Activated CD4-positive, alpha-beta memory T cell treated with anti-CD3 and anti-CD28 coated beads for 36 hours (primary cell): ENCODE results near the gene DDX39A. TPM values are rescaled to one million over a fixed set of nuclear protein-coding genes. Genes with fewer than 3 reads are reported as not detected.

ENCODE experiments used
- CTCF ChIA-PET: fragments of 350-600 bp; sonication (Branson Sonifier 250); formaldehyde crosslinking; loops from one replicate; lab custom pipeline; 2021; ENCODE audit warnings: antibody characterized with exemption, inconsistent platforms; lab: Charles Lee
- POLR2A ChIA-PET: fragments of 350-600 bp; sonication (Branson Sonifier 250); formaldehyde crosslinking; loops from one replicate; lab custom pipeline; 2021; ENCODE audit warnings: antibody characterized with exemption; lab: Charles Lee
- DNase-seq: peaks from one replicate; pipeline ENCODE4 v3.0.0-alpha.2; 2020
- H3K27ac Mint-ChIP-seq: one replicate; pipeline ENCODE4 v1.8.0; 2021; ENCODE audit warnings: mixed read lengths
- H3K27me3 Mint-ChIP-seq: one replicate; pipeline ENCODE4 v1.8.0; 2021; ENCODE audit warnings: mixed read lengths
- H3K36me3 Mint-ChIP-seq: one replicate; pipeline ENCODE4 v1.8.0; 2021; ENCODE audit warnings: mixed read lengths
- H3K4me1 Mint-ChIP-seq: one replicate; pipeline ENCODE4 v1.8.0; 2021; ENCODE audit warnings: low read depth, mixed read lengths
- H3K4me3 Mint-ChIP-seq: one replicate; pipeline ENCODE4 v1.8.0; 2021; ENCODE audit warnings: mild to moderate bottlenecking, mixed read lengths
- H3K9me3 Mint-ChIP-seq: one replicate; pipeline ENCODE4 v1.8.0; 2021; ENCODE audit warnings: mixed read lengths
- intact Hi-C: fragments of 100-400 bp; cut with micrococcal nuclease; formaldehyde crosslinking; loops from one replicate; pipeline ENCODE4 v1.15.1; 2023
- total RNA-seq, 2 experiments: library from RNA; stranded (reverse); gene quantifications; one replicate each; pipeline ENCODE4 v1.2.3, GENCODE V29; 2021

Gene DDX39A
- total RNA-seq, 2 experiments from 2014 or later, result 200 to 204 TPM

DNA sequence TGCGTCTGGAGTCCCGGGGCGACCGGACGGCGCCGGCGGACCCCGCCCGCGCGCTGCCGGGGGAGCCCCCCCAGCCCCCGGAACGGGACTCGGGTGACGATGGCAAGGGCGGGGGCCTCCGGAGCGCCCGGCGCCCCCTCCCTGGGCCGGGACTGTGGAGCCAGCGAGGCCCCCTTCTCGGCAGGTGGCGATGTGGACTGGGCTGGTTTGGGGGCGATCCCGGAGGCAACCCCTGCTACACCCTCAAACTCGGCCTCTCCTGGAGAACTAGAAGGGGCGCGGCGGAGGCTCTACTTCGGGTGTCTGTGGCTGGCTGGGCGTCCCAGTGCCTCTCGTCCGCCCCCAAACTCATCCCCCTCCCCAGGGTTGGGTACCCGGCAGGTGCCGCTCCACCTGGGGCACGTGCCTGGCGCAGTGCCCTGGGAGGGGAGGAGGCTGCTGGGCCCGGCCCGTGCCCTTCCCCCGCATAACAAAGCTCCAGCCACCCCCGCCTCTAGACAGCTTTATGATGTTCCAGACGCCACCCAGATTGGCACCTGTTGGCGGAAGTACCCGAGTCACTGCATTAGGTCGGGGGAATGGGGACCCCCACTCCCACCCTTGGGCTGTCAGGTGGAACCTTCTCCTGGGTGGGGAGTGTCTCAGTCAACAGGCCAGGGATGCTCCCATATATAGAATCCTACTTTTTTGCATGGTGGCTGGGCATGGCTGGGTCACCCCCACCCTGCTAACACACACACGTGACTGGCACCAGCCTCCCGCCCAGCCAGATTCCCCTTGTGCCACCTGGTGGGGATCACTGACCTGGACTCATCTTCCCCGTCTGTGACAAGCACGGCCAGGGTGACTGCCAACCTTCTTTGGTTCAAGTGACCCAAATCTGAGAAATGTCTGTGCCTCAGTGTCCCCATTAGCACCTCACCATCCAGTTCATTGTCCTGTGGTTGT is 14.7 kb upstream of the DDX39A start:
- POLR2A ChIA-PET, result interaction anchor here (0.9 to 1.6 kb wide), 2 partner anchors 7 to 14 kb away, joined by 3 to 4 read pairs; partner anchors contain the start of gene DDX39A
- Mint-ChIP-seq H3K36me3 (peaks cover 2% of the 10 kb centered on the region), H3K27me3 (no peaks in the 10 kb centered on the region), H3K4me1 (peaks cover 37% of the 10 kb centered on the region), H3K27ac (peak overlapping the region; percentile 50), H3K4me3 (peak overlapping the region; percentile 71), H3K9me3 (no peaks in the 10 kb centered on the region)
- peak; percentile 57 for DNase-seq
- intact Hi-C loops, result loop anchor here (2.0 kb wide), 2 partner anchors 15 to 39 kb away; partner anchors contain the start of gene DDX39A
- CTCF ChIA-PET, result interaction anchor here (1.0 kb wide), 1 partner anchor 14 kb away, joined by 3 read pairs; no protein-coding TSS in a partner anchor

DNA sequence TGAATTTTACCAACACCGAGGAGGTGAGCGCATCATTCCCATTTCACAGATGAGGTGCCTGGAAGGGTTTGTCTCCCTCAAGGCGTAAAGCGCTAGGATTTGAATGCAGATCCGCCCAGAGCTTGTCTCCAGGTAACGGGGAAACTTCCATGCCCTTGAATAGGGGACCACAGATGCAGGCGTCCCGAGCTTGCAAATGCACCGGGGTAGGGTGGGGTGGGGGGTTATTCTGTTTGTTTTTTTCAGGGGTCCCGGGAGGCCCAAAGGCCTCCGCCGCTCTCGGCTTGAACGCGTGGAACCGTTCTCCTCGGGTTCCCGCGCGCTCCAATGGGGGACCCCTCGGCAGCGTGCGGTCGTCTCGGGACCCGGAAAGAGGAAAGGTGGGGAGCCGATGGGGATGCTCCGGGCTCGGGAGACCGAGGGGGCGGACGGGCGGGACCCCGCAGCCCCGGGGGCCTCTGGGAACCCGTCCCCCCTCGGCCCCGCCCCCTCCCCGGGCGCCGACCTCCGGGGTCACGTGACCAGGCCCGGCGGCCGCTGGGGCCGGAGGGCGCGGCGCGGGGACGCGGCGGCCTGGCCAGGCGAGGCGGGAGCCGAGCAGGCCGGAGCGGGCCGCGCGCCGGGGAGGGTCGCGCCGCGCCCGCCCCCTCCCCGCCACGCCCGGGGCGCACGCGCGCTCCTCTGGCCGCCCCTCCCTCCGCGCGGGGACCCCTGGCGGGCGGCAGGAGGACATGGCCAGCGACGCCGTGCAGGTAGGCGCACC is 13.8 kb upstream of the DDX39A start, which contains the start of gene PKN1:
Gene PKN1 (plus strand): TSS at position 516 of the 763 bp plus-strand sequence. CDS start 216 bp downstream, at position 732.
- Mint-ChIP-seq H3K27ac (peak within 1 kb of the TSS; percentile 74), H3K4me3 (peak within 1 kb of the TSS; percentile 76), H3K4me1 (peaks cover 32% of the 10 kb centered on the region), H3K27me3 (no peaks in the 10 kb centered on the region), H3K9me3 (no peaks in the 10 kb centered on the region), H3K36me3 (peaks cover 2% of the 10 kb centered on the region)
- intact Hi-C loops, result loop anchor here (1.0 to 2.0 kb wide), 3 partner anchors 7 to 46 kb away; no protein-coding TSS in a partner anchor
- POLR2A ChIA-PET, result interaction anchor here (1.1 to 1.6 kb wide), 4 partner anchors 8 to 51 kb away, joined by 3 to 4 read pairs (median 3); partner anchors contain the start of gene PTGER1
- CTCF ChIA-PET, result interaction anchor here (0.6 to 7.5 kb wide), 17 partner anchors 9 to 341 kb away, joined by 3 to 60 read pairs (median 5); partner anchors contain the start of genes ASF1B, DDX39A and PTGER1
- peak; percentile 66 for DNase-seq

DNA sequence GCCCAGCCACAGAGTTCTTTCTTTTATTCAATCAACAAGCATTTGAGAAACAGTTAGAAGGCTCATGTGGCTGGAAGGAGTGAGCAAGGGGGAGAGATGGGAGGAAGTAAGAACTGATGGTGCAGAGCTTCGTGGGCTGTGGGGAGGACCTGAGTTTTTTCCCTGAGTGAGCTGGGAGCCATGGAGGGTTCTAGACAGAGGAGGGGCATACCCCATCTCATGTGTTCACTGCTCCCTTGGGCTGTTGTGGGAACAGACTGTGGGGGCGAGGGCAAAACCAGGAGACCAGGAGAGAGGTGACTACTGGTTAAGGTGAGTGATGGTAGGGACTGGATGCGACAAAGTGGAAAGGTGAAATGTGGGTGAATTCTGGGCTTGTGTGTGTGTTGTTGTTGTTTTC is 11.6 kb upstream of the DDX39A start:
- Mint-ChIP-seq H3K4me3 (no peak overlapping the region), H3K27ac (peak overlapping the region; percentile 23)
- POLR2A ChIA-PET, result no interaction called here

DNA sequence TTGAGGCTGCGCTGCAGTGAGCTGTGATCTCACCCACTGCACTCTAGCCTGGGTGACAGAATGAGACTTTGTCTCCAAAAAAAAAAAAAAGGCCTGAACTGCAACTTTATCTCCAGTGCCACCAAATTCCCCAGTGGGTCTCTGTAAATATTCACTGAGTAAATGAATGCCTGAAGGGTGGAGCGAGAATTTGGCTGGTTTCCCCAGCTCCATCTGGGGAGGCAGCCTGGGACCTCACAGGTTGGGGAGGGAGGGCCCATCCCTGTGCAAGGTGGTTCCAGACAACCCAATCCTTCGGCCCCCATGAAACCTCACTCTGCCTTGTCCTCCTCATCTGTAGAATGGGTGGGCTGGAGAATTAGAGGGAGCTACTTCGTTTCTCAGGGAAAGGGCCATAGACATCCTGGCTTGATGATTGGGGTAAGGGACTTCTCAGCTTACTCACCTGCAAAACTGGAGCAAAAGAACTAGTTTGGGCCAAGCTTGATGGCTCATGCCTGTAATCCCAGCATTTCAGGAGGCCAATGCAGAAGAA is 9.8 kb upstream of the DDX39A start:
- Mint-ChIP-seq H3K4me3 (no peak overlapping the region), H3K27ac (no peak overlapping the region)
- POLR2A ChIA-PET, result no interaction called here

More for the DNA sequence above, 11.6 kb upstream of the DDX39A start:
- CTCF ChIA-PET, result interaction anchor here (0.6 to 7.5 kb wide), 8 partner anchors 11 to 77 kb away, joined by 3 to 60 read pairs (median 8); no protein-coding TSS in a partner anchor
- Mint-ChIP-seq H3K27me3 (no peaks in the 10 kb centered on the region), H3K4me1 (peaks cover 28% of the 10 kb centered on the region), H3K36me3 (peaks cover 2% of the 10 kb centered on the region), H3K9me3 (no peaks in the 10 kb centered on the region)
- intact Hi-C loops, result no loop called here
- DNase-seq, result no peak

DNA sequence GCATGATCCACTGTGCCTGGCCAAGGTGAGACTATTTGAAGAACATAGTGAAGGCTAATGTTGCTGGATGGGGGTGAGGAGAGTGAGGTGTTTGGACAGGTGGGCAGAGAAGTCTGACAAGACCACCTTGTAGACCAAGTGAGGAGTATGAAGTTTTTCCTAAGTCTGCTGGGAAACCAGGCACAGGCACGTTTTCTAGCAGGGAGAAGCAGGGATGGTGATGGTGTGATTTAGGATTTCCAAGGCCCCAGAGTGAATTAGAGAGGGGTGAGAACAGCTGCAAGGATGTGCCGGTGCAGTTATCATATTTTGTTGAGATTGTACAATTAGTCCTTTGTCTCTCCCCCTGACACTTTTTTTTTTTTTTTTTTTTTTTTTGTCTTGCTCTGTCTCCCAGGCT is 8.3 kb upstream of the DDX39A start:
- DNase-seq, result no peak
- Mint-ChIP-seq H3K4me3 (no peak overlapping the region), H3K4me1 (peaks cover 12% of the 10 kb centered on the region), H3K27me3 (no peaks in the 10 kb centered on the region), H3K36me3 (no peaks in the 10 kb centered on the region), H3K27ac (no peak overlapping the region), H3K9me3 (no peaks in the 10 kb centered on the region)
- ChIA-PET POLR2A (no interaction called here), CTCF (interaction anchor here (7.5 kb wide), 1 partner anchor 52 kb away, joined by 60 read pairs; no protein-coding TSS in a partner anchor)
- intact Hi-C loops, result no loop called here

More for the DNA sequence above, 9.8 kb upstream of the DDX39A start:
- peaks cover 14% of the 10 kb centered on the region for H3K4me1 Mint-ChIP-seq
- no peaks in the 10 kb centered on the region for H3K36me3 Mint-ChIP-seq
- CTCF ChIA-PET, result interaction anchor here (0.6 to 7.5 kb wide), 3 partner anchors 14 to 292 kb away, joined by 3 to 60 read pairs (median 5); partner anchors contain the start of gene ASF1B
- intact Hi-C loops, result no loop called here
- DNase-seq, result no peak
- H3K27me3 Mint-ChIP-seq, result no peaks in the 10 kb centered on the region
- no peaks in the 10 kb centered on the region for H3K9me3 Mint-ChIP-seq

DNA sequence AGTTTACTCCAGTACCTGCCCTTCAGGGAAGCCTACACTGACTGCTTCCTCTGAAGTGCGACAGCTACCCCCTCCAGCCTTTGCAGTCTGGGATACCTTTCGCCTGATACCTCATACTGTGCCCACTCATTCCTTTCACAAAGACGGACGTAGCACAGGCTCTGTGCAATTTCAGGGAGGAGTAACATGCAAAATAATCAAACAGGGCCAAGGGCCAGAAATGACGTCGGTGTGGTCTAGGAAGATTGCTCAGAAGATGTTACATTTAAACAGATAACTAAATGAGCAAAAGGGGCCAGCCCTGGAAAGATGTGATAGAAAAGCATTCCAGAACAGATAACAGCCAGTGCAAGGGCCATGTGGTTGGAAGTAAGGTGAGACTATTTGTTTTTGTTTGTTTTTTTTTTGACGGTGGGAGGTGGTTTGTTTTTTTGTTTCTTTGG is 6.6 kb upstream of the DDX39A start:
- CTCF ChIA-PET, result interaction anchor here (7.5 kb wide), 1 partner anchor 54 kb away, joined by 60 read pairs; no protein-coding TSS in a partner anchor
- Mint-ChIP-seq H3K9me3 (no peaks in the 10 kb centered on the region), H3K4me1 (peaks cover 2% of the 10 kb centered on the region), H3K4me3 (no peak overlapping the region), H3K27ac (no peak overlapping the region), H3K36me3 (no peaks in the 10 kb centered on the region), H3K27me3 (no peaks in the 10 kb centered on the region)
- intact Hi-C loops, result no loop called here
- DNase-seq, result no peak
- POLR2A ChIA-PET, result no interaction called here

DNA sequence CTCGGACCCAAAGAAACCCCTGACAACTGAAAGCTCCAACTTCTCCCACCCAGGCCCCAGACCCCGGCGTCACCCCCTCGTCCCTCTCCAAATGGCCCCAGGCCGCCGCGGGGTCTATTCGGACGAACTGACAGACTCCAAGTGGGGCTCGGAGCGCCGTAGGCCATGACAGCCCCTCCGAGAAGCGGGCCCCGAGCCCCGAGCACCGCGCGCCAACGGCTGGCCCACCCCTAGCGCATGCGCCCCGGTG is 360 bp downstream of the DDX39A start:
- H3K4me1 Mint-ChIP-seq, result peaks cover 32% of the 10 kb centered on the region

DNA sequence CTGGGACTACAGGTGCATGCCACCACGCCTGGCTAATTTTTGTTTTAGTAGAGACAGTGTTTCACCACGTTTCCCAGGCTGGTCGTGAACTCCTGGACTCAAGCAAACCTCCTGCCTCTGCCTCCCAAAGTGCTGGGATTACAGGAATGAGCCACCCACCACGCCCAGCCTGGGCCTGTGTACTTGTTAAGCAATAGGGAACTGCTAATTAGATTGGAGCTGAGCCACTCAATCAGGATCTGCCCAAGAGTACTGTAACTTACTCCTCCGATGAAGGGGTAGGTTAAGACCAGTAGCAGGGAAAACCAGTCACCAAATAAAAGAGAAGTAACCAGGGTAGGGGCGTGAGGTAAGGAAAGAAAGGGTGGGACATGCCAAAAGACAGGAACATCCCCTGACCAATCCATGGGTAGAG is 2.3 kb downstream of the DDX39A start:
- Mint-ChIP-seq H3K4me3 (peak overlapping the region; percentile 95), H3K27ac (peak overlapping the region; percentile 96), H3K4me1 (peaks cover 50% of the 10 kb centered on the region), H3K9me3 (no peaks in the 10 kb centered on the region), H3K36me3 (peaks cover 55% of the 10 kb centered on the region), H3K27me3 (peaks cover 2% of the 10 kb centered on the region)
- POLR2A ChIA-PET, result interaction anchor here (0.6 kb wide), 1 partner anchor 36 kb away, joined by 4 read pairs; the partner anchor contains the start of gene ADGRE5
- no peak for DNase-seq
- CTCF ChIA-PET, result interaction anchor here (2.0 kb wide), 1 partner anchor 56 kb away, joined by 5 read pairs; no protein-coding TSS in a partner anchor
- intact Hi-C loops, result loop anchor here (5.0 kb wide), 1 partner anchor 220 kb away; no protein-coding TSS in a partner anchor

More for the DNA sequence above, 360 bp downstream of the DDX39A start:
- peaks cover 41% of the 10 kb centered on the region for H3K36me3 Mint-ChIP-seq
- H3K9me3 Mint-ChIP-seq, result no peaks in the 10 kb centered on the region
- ChIA-PET POLR2A (interaction anchor here (1.3 to 2.1 kb wide), 4 partner anchors 9 to 282 kb away, joined by 3 to 5 read pairs (median 4); no protein-coding TSS in a partner anchor), CTCF (interaction anchor here (1.2 kb wide), 1 partner anchor 14 kb away, joined by 4 read pairs; no protein-coding TSS in a partner anchor)
- peak overlapping the region; percentile 96 for H3K27ac Mint-ChIP-seq
- intact Hi-C loops, result loop anchor here (1.0 to 5.0 kb wide), 5 partner anchors 16 to 282 kb away; partner anchors contain the start of gene ASF1B
- peaks cover 2% of the 10 kb centered on the region for H3K27me3 Mint-ChIP-seq
- peak; percentile 90 for DNase-seq
- peak overlapping the region; percentile 95 for H3K4me3 Mint-ChIP-seq

DNA sequence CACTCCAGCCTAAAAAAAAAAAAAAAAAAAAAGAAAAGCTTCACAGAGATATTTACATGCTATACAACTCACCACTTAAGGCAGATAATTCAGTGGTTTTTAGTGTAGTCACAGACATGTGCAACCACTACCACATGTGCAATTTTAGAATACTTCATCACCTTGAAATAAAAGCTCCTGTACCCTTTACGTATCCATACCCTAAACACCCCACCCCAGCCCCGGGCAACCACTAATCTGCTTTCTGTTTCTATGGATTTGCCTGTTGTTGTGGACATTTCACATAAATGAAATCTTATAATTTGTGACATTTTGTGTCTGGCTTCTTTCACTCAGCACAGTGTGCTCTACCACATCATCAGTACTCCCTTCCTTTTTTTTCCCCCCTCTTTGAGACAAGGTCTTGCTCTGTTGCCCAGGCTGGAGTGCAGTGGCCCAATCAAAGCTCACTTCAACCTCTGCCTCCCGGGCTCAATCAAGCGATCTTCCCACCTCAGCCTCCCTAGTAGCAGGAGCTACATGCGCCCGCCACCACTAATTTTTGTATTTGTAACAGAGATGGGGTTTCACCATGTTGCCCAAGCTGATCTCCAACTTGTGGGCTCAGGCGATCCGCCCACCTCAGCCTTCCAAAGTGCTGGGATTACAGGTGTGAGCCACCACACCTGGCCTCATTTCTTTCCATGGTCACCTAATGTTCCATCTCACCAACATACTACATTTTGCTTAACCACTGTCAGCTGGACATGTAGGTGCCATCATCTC is 4.0 kb downstream of the DDX39A start:
- ChIA-PET CTCF (interaction anchor here (0.8 to 2.0 kb wide), 9 partner anchors 9 to 279 kb away, joined by 3 to 13 read pairs (median 4); partner anchors contain the start of genes ASF1B, PKN1 and PTGER1), POLR2A (interaction anchor here (0.6 to 1.6 kb wide), 4 partner anchors 9 to 279 kb away, joined by 3 to 8 read pairs (median 3); partner anchors contain the start of genes ADGRE5 and ASF1B)
- intact Hi-C loops, result loop anchor here (5.0 kb wide), 1 partner anchor 218 kb away; no protein-coding TSS in a partner anchor
- peaks cover 68% of the 10 kb centered on the region for H3K36me3 Mint-ChIP-seq
- no peak overlapping the region for H3K4me3 Mint-ChIP-seq
- peaks cover 59% of the 10 kb centered on the region for H3K4me1 Mint-ChIP-seq
- peak overlapping the region; percentile 77 for H3K27ac Mint-ChIP-seq
- peaks cover 2% of the 10 kb centered on the region for H3K27me3 Mint-ChIP-seq
- no peaks in the 10 kb centered on the region for H3K9me3 Mint-ChIP-seq
- DNase-seq, result no peak

DNA sequence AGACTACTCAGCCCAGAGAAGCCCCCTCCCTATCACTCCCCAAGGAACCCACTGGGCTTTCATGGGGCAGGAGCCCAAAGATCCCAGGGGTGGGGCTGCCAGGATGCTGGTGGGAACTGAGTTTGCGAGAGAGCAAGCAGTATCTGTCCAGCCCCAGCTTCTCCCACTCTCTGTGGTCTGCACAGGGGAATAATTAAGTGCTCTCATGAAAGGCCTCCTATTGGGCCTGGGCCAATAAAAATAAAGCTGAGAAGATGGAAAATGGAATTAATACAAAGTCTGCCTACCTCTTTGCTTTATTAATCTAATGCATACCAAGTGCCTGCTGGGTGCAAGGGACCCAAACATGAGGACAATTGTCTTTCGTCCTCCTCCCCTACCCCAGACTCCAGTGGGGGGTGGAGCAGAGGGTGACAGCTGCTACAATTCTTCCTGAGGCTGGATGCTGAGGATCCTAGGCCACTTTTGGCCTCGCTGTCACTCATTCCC is 5.4 kb downstream of the DDX39A start:
- ChIA-PET POLR2A (interaction anchor here (1.0 to 1.6 kb wide), 4 partner anchors 8 to 50 kb away, joined by 3 to 8 read pairs (median 4); partner anchors contain the start of gene ADGRE5), CTCF (interaction anchor here (1.2 to 1.9 kb wide), 4 partner anchors 7 to 65 kb away, joined by 3 to 13 read pairs (median 6); partner anchors contain the start of gene PKN1)
- H3K4me1 Mint-ChIP-seq, result peaks cover 64% of the 10 kb centered on the region
- no peaks in the 10 kb centered on the region for H3K27me3 Mint-ChIP-seq
- H3K4me3 Mint-ChIP-seq, result peak overlapping the region; percentile 4
- intact Hi-C loops, result no loop called here
- peak overlapping the region; percentile 74 for H3K27ac Mint-ChIP-seq
- no peaks in the 10 kb centered on the region for H3K9me3 Mint-ChIP-seq
- DNase-seq, result no peak
- peaks cover 77% of the 10 kb centered on the region for H3K36me3 Mint-ChIP-seq
